ENCODE measurements around the gene CD248.
"Not testable (repeated sequence)": the region's sequence is repeated elsewhere in the genome, so short reads cannot be mapped to it uniquely, and the experiment has no call there.

Gene CD248

DNA sequence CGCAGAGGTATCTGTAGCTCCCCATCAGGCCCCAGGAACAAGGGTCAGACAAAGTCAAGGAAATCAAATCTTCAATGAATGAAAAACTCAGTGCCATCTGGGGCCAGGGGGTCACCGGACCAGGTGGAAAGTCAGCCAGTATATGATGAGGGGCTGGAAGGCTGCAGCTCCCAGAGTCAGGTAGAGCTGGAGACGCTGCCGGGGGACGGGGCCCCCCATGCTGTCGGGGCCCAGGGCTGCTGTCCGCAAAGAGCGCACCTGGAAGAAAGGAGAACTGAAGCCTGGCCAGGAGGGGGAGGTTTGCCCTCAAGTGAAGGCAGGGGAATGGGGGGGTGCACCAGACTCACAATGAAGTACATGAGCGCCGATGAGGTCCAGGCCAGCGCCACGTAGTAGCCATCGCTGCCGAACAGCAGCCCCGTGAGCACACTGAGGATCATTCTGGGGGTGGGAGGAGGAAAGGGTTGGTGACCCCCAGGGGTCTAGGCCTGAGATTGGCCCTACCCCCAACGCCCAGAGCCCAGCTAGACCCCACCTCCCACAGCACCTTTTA, 32.2 kb downstream of the CD248 start:
- H3K27ac Mint-ChIP-seq = no peak overlapping the region
- H3K36me3 Mint-ChIP-seq = no peaks in the 10 kb centered on the region
- H3K9me3 Mint-ChIP-seq (ENCODE audit: low read depth) = no peaks in the 10 kb centered on the region
- no peak overlapping the region for H3K4me3 Mint-ChIP-seq
- peaks cover 25% of the 10 kb centered on the region for H3K4me1 Mint-ChIP-seq (ENCODE audit: low read depth)
- H3K27me3 Mint-ChIP-seq = no peaks in the 10 kb centered on the region

GRCh38 chr11:66283461-66284105, 33.3 kb downstream of the CD248 start:
- H3K27me3 Mint-ChIP-seq = no peaks in the 10 kb centered on the region
- H3K27ac Mint-ChIP-seq = no peak overlapping the region
- H3K36me3 Mint-ChIP-seq = no peaks in the 10 kb centered on the region
- peaks cover 26% of the 10 kb centered on the region for H3K4me1 Mint-ChIP-seq (ENCODE audit: low read depth)
- no peak overlapping the region for H3K4me3 Mint-ChIP-seq
- no peaks in the 10 kb centered on the region for H3K9me3 Mint-ChIP-seq (ENCODE audit: low read depth)

GRCh38 chr11:66282468-66283455, 34.1 kb downstream of the CD248 start:
- H3K27ac Mint-ChIP-seq = no peak overlapping the region
- H3K36me3 Mint-ChIP-seq = no peaks in the 10 kb centered on the region
- H3K4me3 Mint-ChIP-seq = peak overlapping the region; percentile 27
- H3K9me3 Mint-ChIP-seq (ENCODE audit: low read depth) = no peaks in the 10 kb centered on the region
- peaks cover 26% of the 10 kb centered on the region for H3K4me1 Mint-ChIP-seq (ENCODE audit: low read depth)
- no peaks in the 10 kb centered on the region for H3K27me3 Mint-ChIP-seq

GRCh38 chr11:66281776-66282467, 34.9 kb downstream of the CD248 start:
- no peak overlapping the region for H3K27ac Mint-ChIP-seq
- H3K27me3 Mint-ChIP-seq = no peaks in the 10 kb centered on the region
- H3K4me3 Mint-ChIP-seq = peak overlapping the region; percentile 27
- H3K9me3 Mint-ChIP-seq (ENCODE audit: low read depth) = no peaks in the 10 kb centered on the region
- peaks cover 23% of the 10 kb centered on the region for H3K4me1 Mint-ChIP-seq (ENCODE audit: low read depth)
- no peaks in the 10 kb centered on the region for H3K36me3 Mint-ChIP-seq

DNA sequence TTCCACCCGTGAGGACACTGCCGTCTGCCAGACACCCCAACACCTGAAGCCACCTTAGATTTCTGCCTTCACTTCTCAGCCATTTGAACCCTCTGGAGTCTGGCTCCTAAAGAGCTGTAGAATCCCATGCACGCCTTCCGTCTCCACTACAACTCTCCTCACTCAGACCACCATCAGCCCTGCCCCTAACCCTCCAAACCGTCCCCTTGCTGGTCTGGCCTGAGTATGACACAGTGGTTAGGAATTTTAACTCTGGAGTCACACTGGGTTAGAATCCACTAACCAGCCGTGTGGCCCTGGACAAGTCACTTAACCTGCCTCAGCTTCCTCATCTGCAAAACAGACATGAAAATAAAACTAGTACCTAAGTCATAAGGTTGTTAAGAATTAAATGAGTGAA, 35.8 kb downstream of the CD248 start:
- H3K27me3 Mint-ChIP-seq = no peaks in the 10 kb centered on the region
- no peaks in the 10 kb centered on the region for H3K9me3 Mint-ChIP-seq (ENCODE audit: low read depth)
- no peak overlapping the region for H3K27ac Mint-ChIP-seq
- H3K4me1 Mint-ChIP-seq (ENCODE audit: low read depth) = peaks cover 21% of the 10 kb centered on the region
- no peaks in the 10 kb centered on the region for H3K36me3 Mint-ChIP-seq
- H3K4me3 Mint-ChIP-seq = peak overlapping the region; percentile 18

DNA sequence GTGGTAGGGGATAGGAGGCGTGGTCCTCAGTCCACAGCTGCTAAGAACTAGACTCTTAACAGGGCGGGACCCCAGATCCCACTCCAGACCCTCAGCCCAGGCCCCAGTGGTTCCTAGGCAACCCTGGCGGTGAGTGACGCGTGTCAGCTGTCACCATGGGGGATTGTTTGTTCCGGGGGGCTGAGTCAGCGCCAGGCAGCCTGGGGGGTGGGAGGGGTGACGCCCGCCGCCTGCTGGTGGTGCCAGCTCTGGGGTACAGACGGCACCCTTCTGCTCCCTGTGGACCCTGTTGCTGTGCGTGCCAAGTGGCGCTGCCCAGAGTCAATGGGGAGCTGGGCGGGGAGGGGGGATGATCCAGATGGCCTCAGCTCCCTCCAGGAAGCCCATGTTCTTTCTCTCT, 36.4 kb downstream of the CD248 start:
- Mint-ChIP-seq H3K4me1 (ENCODE audit: low read depth) (peaks cover 21% of the 10 kb centered on the region), H3K27me3 (no peaks in the 10 kb centered on the region), H3K36me3 (no peaks in the 10 kb centered on the region), H3K9me3 (ENCODE audit: low read depth) (no peaks in the 10 kb centered on the region), H3K27ac (no peak overlapping the region), H3K4me3 (no peak overlapping the region)

DNA sequence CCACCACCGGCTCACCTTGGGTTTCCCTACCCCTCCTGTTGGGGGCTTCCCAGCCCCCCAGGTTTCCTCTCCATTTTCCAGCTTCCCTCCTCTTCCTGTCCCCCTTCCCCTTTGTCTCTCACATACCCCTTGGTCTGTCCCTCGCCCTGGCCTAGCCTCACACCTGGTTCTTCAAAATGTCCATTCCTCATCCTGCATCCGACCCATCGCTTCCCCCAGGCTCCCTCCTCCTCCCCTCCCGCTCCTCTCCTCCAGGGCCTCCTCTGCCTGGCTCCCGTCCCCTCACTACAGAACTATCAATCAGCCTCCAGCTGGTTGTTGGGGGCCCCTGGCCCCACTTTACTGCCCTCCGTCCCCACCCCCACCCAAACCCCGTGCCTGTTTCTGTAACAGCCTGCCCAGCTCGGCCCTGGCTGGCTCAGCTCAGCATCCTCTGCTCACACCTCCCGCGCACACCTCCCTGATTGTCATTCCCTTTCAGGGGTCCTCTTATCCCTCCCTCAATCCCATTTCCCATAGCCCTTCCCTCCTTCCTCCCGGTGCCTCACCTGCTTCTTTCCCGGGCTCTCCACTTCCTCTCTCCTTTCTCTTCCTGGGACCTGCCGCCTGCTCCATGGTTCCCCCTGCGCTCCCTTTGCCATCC, 37.6 kb downstream of the CD248 start:
- Mint-ChIP-seq H3K9me3 (ENCODE audit: low read depth) (no peaks in the 10 kb centered on the region), H3K27ac (no peak overlapping the region), H3K4me1 (ENCODE audit: low read depth) (peaks cover 21% of the 10 kb centered on the region), H3K36me3 (no peaks in the 10 kb centered on the region), H3K27me3 (no peaks in the 10 kb centered on the region), H3K4me3 (peak overlapping the region; percentile 71)

DNA sequence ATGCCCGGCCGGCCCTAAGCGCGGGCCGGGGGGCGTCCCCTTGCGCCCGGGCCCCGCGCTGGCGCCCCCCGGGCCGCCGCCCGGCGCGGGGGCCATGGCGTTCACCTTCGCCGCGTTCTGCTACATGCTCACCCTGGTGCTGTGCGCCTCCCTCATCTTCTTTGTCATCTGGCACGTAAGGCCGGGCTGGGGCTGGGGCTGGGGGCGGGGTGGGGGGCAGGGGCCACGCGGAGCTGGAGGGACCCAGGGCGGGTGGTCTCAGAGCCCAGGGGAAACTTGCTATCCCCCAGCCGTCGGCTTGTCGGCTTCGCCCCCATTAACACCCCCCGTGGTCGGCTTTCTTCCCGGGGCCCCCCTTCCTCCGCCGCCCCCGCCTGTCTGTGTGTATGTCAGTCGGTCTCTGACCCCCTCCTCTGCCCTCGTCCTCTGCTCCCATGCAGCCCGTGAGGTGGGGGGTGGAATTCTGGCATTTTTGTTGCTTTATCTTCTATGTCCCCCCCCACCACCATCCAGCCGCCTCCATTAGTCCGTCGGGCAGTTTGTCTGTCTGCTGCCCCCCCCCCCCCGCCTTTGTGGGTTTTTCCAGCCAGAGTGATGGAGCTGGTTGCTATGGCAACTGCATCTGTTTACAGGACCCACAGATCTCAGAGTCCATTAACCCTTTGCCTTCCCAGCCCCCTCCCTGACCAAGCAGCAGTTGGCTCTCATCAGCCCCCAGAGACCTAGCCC, 38.3 kb downstream of the CD248 start:
- Mint-ChIP-seq H3K4me1 (ENCODE audit: low read depth) (peaks cover 23% of the 10 kb centered on the region), H3K27ac (no peak overlapping the region)

GRCh38 chr11:66277471-66278362, 39.1 kb downstream of the CD248 start, which contains the start of gene CNIH2:
Gene CNIH2, plus strand, starts transcription at chr11:66278175. Its CDS starts 282 bp downstream, at chr11:66278457.
- Mint-ChIP-seq H3K36me3 (no peaks in the 10 kb centered on the region), H3K27me3 (no peaks in the 10 kb centered on the region), H3K4me1 (ENCODE audit: low read depth) (peaks cover 19% of the 10 kb centered on the region), H3K9me3 (ENCODE audit: low read depth) (no peaks in the 10 kb centered on the region), H3K27ac (no peak within 1 kb of the TSS), H3K4me3 (peak within 1 kb of the TSS; percentile 71)

More for the DNA sequence above, 38.3 kb downstream of the CD248 start:
- peak overlapping the region; percentile 71 for H3K4me3 Mint-ChIP-seq
- no peaks in the 10 kb centered on the region for H3K9me3 Mint-ChIP-seq (ENCODE audit: low read depth)
- no peaks in the 10 kb centered on the region for H3K36me3 Mint-ChIP-seq
- no peaks in the 10 kb centered on the region for H3K27me3 Mint-ChIP-seq

DNA sequence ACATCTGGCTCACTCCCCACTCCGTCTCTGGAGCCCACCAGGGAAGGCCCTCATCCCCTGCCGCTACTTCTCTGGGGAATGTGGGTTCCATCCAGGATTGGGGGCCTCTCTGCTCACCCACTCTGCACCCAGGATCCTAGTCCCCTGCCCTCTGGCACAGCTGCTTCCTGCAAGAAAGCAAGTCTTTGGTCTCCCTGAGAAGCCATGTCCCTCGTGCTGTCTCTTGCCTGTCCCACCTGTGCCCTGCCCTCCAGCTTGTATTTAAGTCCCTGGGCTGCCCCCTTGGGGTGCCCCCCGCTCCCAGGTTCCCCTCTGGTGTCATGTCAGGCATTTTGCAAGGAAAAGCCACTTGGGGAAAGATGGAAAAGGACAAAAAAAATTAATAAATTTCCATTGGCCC, 39.8 kb downstream of the CD248 start:
- H3K27ac Mint-ChIP-seq; H3K27me3 Mint-ChIP-seq; H3K36me3 Mint-ChIP-seq; H3K9me3 Mint-ChIP-seq (ENCODE audit: low read depth): not testable (repeated sequence)
- peaks cover 17% of the 10 kb centered on the region for H3K4me1 Mint-ChIP-seq (ENCODE audit: low read depth)
- H3K4me3 Mint-ChIP-seq = peak overlapping the region; percentile 53

DNA sequence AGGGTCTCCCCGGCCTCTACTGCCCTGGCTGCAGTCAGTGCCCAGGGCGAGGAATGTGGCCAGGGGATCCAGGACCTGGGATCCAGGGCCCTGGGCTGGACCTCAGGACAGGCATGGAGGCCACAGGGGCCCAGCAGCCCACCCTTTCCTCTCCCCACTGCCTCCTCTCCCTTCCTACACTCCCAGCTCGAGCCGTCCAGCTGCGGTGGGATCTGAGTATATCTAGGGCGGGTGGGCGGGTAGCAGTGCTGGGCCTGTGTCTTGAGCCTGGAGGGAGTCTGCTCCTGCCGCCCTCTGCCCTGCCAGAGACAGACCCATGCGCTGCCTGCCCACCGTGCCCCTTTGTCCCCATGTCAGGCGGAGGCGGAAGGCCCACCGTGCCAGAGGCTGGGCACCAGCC, 40.2 kb downstream of the CD248 start:
- not testable (repeated sequence) for H3K9me3 Mint-ChIP-seq (ENCODE audit: low read depth); H3K27ac Mint-ChIP-seq; H3K36me3 Mint-ChIP-seq; H3K4me3 Mint-ChIP-seq; H3K27me3 Mint-ChIP-seq
- H3K4me1 Mint-ChIP-seq (ENCODE audit: low read depth) = peaks cover 18% of the 10 kb centered on the region

DNA sequence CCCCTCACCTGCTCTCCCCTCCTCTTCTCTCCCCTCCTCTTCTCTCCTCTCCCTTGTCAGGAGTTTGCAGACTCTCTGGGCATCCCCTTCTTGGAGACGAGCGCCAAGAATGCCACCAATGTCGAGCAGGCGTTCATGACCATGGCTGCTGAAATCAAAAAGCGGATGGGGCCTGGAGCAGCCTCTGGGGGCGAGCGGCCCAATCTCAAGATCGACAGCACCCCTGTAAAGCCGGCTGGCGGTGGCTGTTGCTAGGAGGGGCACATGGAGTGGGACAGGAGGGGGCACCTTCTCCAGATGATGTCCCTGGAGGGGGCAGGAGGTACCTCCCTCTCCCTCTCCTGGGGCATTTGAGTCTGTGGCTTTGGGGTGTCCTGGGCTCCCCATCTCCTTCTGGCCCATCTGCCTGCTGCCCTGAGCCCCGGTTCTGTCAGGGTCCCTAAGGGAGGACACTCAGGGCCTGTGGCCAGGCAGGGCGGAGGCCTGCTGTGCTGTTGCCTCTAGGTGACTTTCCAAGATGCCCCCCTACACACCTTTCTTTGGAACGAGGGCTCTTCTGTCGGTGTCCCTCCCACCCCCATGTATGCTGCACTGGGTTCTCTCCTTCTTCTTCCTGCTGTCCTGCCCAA, 40.7 kb downstream of the CD248 start:
- H3K27ac Mint-ChIP-seq = no peak overlapping the region
- no peak overlapping the region for H3K4me3 Mint-ChIP-seq
- peaks cover 19% of the 10 kb centered on the region for H3K4me1 Mint-ChIP-seq (ENCODE audit: low read depth)
- H3K27me3 Mint-ChIP-seq = no peaks in the 10 kb centered on the region
- no peaks in the 10 kb centered on the region for H3K36me3 Mint-ChIP-seq
- H3K9me3 Mint-ChIP-seq (ENCODE audit: low read depth) = no peaks in the 10 kb centered on the region

DNA sequence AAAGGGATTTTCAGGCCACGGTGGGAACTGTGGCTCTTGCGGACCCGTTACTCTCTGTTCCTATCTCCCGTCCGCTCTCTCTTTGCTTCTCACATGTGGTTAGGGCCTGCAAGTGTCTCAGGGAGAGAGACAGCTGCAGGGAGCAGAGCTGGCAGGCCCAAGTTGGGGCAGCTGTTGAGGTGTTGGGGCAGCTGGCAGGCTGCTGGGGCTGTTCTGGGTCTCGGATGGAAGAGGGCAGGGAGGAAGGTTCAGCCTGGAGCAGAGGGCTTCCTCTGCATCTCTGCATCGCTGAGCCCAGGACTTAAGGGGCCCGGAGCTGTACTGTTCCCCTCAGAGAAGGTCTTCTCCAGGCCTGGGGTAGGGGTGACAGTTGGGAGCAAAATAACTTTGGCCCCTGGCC, 41.4 kb downstream of the CD248 start:
- Mint-ChIP-seq H3K4me3 (no peak overlapping the region), H3K36me3 (no peaks in the 10 kb centered on the region), H3K4me1 (ENCODE audit: low read depth) (peaks cover 23% of the 10 kb centered on the region), H3K27ac (no peak overlapping the region), H3K27me3 (no peaks in the 10 kb centered on the region), H3K9me3 (ENCODE audit: low read depth) (no peaks in the 10 kb centered on the region)

Measured in activated naive CD8-positive, alpha-beta T cell (primary cell).